H9 (cell line): ENCODE data around the gene EIF4H. TPM values are rescaled to one million over a fixed set of nuclear protein-coding genes. Genes with fewer than 3 reads are reported as not detected.

Source experiments
- DNase-seq: peaks from one replicate; pipeline ENCODE4 v3.0.0-alpha.2; 2017
- H2AFZ ChIP-seq: one replicate; pipeline ENCODE4 v1.6.1; 2013; ENCODE audit warnings: mild to moderate bottlenecking, low read length, control low read depth, moderate library complexity
- H2AK5ac ChIP-seq: 2 replicates; pipeline ENCODE4 v1.6.1; 2013; ENCODE audit warnings: low read length, control low read depth, mixed read lengths; ENCODE audit not compliant: insufficient read length
- H2BK120ac ChIP-seq: one replicate; pipeline ENCODE4 v1.6.1; 2013; ENCODE audit warnings: low read depth, mild to moderate bottlenecking, low read length, control low read depth, inconsistent platforms; ENCODE audit not compliant: poor library complexity, severe bottlenecking
- H2BK12ac ChIP-seq: 2 replicates; pipeline ENCODE4 v1.6.1; 2013; ENCODE audit warnings: low read length, control low read depth, mixed read lengths, low read depth; ENCODE audit not compliant: insufficient read length
- H2BK15ac ChIP-seq: 2 replicates; pipeline ENCODE4 v1.6.1; 2013; ENCODE audit warnings: low read depth, low read length, control low read depth
- H2BK20ac ChIP-seq: one replicate; pipeline ENCODE4 v1.6.1; 2013; ENCODE audit warnings: low read depth, mild to moderate bottlenecking, low read length, control low read depth, inconsistent platforms; ENCODE audit not compliant: poor library complexity, severe bottlenecking
- H2BK5ac ChIP-seq: 2 replicates; pipeline ENCODE4 v1.6.1; 2013; ENCODE audit warnings: low read length, control low read depth, mixed read lengths; ENCODE audit not compliant: insufficient read length
- H3K14ac ChIP-seq: 2 replicates; pipeline ENCODE4 v1.6.1; 2013; ENCODE audit warnings: low read length, control low read depth; ENCODE audit not compliant: insufficient read depth
- H3K18ac ChIP-seq: 2 replicates; pipeline ENCODE4 v1.6.1; 2013; ENCODE audit warnings: low read depth, mild to moderate bottlenecking, mixed read lengths, low read length, control low read depth; ENCODE audit not compliant: insufficient read length
- H3K23ac ChIP-seq: 2 replicates; pipeline ENCODE4 v1.6.1; 2013; ENCODE audit warnings: low read length, control low read depth, mixed read lengths, low read depth; ENCODE audit not compliant: insufficient read length
- H3K23me2 ChIP-seq: 2 replicates; pipeline ENCODE4 v1.6.1; 2013; ENCODE audit warnings: low read depth, mild to moderate bottlenecking, mixed read lengths, low read length, control low read depth; ENCODE audit not compliant: insufficient read length, poor library complexity, severe bottlenecking
- H3K27ac ChIP-seq: 2 replicates; pipeline ENCODE4 v1.5.1; 2013; ENCODE audit warnings: low read length, control low read depth, mixed read lengths, low read depth; ENCODE audit not compliant: insufficient read length
- H3K27me3 ChIP-seq: 2 replicates; pipeline ENCODE4 v1.6.1; 2013; ENCODE audit warnings: low read length, control low read depth, inconsistent platforms; ENCODE audit not compliant: insufficient read depth
- H3K4ac ChIP-seq: 2 replicates; pipeline ENCODE4 v1.6.1; 2013; ENCODE audit warnings: low read depth, mild to moderate bottlenecking, control low read depth, inconsistent platforms, low read length, moderate library complexity
- H3K4me1 ChIP-seq: 2 replicates; pipeline ENCODE4 v1.6.1; 2013; ENCODE audit warnings: low read length, control low read depth, inconsistent platforms; ENCODE audit not compliant: insufficient read depth
- H3K4me2 ChIP-seq: 2 replicates; pipeline ENCODE4 v1.6.1; 2013; ENCODE audit warnings: low read length, control low read depth, mixed read lengths; ENCODE audit not compliant: insufficient read length, insufficient read depth
- H3K56ac ChIP-seq: 2 replicates; pipeline ENCODE4 v1.6.1; 2013; ENCODE audit warnings: low read depth, mild to moderate bottlenecking, mixed read lengths, low read length, control low read depth; ENCODE audit not compliant: insufficient read length
- H3K79me1 ChIP-seq: 2 replicates; pipeline ENCODE4 v1.6.1; 2013; ENCODE audit warnings: low read depth, mild to moderate bottlenecking, moderate library complexity, low read length, control low read depth, inconsistent platforms; ENCODE audit not compliant: insufficient read depth, poor library complexity, severe bottlenecking
- H3K79me2 ChIP-seq: 2 replicates; pipeline ENCODE4 v1.6.1; 2013; ENCODE audit warnings: low read length, control low read depth, inconsistent platforms; ENCODE audit not compliant: insufficient read depth
- H3K9ac ChIP-seq: 2 replicates; pipeline ENCODE4 v1.6.1; 2013; ENCODE audit warnings: low read length, control low read depth, mixed read lengths; ENCODE audit not compliant: insufficient read length; ENCODE audit errors: extremely low read depth
- H3K9me3 ChIP-seq: one replicate; pipeline ENCODE4 v1.6.1; 2013; ENCODE audit warnings: low read depth, low read length, inconsistent platforms; ENCODE audit not compliant: control insufficient read depth
- H3T11ph ChIP-seq: one replicate; pipeline ENCODE4 v1.6.1; 2013; ENCODE audit warnings: mild to moderate bottlenecking, low read length, control low read depth, inconsistent platforms
- H4K20me1 ChIP-seq: one replicate; pipeline ENCODE4 v1.6.1; 2013; ENCODE audit not compliant: control insufficient read depth, insufficient read length, insufficient read depth
- H4K5ac ChIP-seq: 2 replicates; pipeline ENCODE4 v1.6.1; 2013; ENCODE audit warnings: low read depth, mild to moderate bottlenecking, mixed read lengths, low read length, control low read depth; ENCODE audit not compliant: insufficient read length
- H4K8ac ChIP-seq: replicated peaks from 2 replicates; pipeline ENCODE4 v1.6.1; 2013; ENCODE audit warnings: low read length, control low read depth, mixed read lengths, low read depth; ENCODE audit not compliant: insufficient read length
- H4K91ac ChIP-seq: 2 replicates; pipeline ENCODE4 v1.6.1; 2013; ENCODE audit warnings: low read depth, mild to moderate bottlenecking, moderate library complexity, mixed read lengths, low read length, control low read depth; ENCODE audit not compliant: insufficient read length
- H3K27ac Mint-ChIP-seq, 3 experiments: 2 replicates in 2 of 3; 3 replicates in 1 of 3; pipeline ENCODE4 v1.8.0; 2020 to 2021; ENCODE audit warnings: mixed read lengths in 3 of 3, mild to moderate bottlenecking in 1 of 3, moderate library complexity in 1 of 3
- H3K27me3 Mint-ChIP-seq: 2 replicates; pipeline ENCODE4 v1.8.0; 2021; ENCODE audit warnings: low read depth, mild to moderate bottlenecking, moderate library complexity, mixed read lengths
- H3K36me3 Mint-ChIP-seq, 3 experiments: 2 replicates in 2 of 3; 3 replicates in 1 of 3; pipeline ENCODE4 v1.8.0; 2020 to 2021; ENCODE audit warnings: low read depth in 3 of 3, mixed read lengths in 3 of 3; ENCODE audit not compliant: insufficient read depth in 1 of 3
- H3K4me1 Mint-ChIP-seq, 2 experiments: 2 replicates each; pipeline ENCODE4 v1.8.0; 2020; ENCODE audit warnings: mixed read lengths in 2 of 2
- H3K4me3 Mint-ChIP-seq, 2 experiments: 2 replicates in 1 of 2; 3 replicates in 1 of 2; pipeline ENCODE4 v1.8.0; 2020 to 2021; ENCODE audit warnings: mild to moderate bottlenecking in 2 of 2, mixed read lengths in 2 of 2, moderate library complexity in 1 of 2
- H3K9me3 Mint-ChIP-seq, 2 experiments: 2 replicates in 1 of 2; 3 replicates in 1 of 2; pipeline ENCODE4 v1.8.0; 2020; ENCODE audit warnings: mild to moderate bottlenecking in 2 of 2, mixed read lengths in 2 of 2, moderate library complexity in 1 of 2
- CTCF ChIP-seq: fragments of 200-600 bp; sonication (generic); conservative IDR thresholded peaks from 3 replicates; pipeline ENCODE4 v1.8.0; 2021; ENCODE audit warnings: antibody characterized with exemption, mild to moderate bottlenecking
- WGBS: extraction: QIAGEN DNeasy Blood & Tissue Kit; methylation state at CpG from one replicate; pipeline ENCODE4 v1.1.7; 2013; ENCODE audit warnings: missing lambda C conversion rate, low lambda C conversion rate, mixed read lengths; ENCODE audit not compliant: insufficient read length; ENCODE audit errors: extremely low coverage; 5-methylcytosine and 5-hydroxymethylcytosine counted together
- total RNA-seq: library from RNA; stranded (reverse); gene quantifications from 2 replicates; pipeline ENCODE4 v1.2.1, GENCODE V29; 2021

The EIF4H gene
- total RNA-seq, 1 experiment from 2014 or later, result 363 TPM

GRCh38 chr7:74218343-74218698 lies 44.2 kb downstream of the EIF4H start:
- Mint-ChIP-seq H3K4me3 (no peak overlapping the region), H3K27me3 (peaks cover 5% of the 10 kb centered on the region), H3K9me3 (no peaks in the 10 kb centered on the region), H3K27ac (no peak overlapping the region), H3K36me3 (no peaks in the 10 kb centered on the region; a peak in 1 of 7 replicates), H3K4me1 (peaks cover under 1 to 13% of the 10 kb centered on the region in 2 experiments; a peak in 1 of 4 replicates)
- Histone ChIP-seq H3K27ac (no peak overlapping the region), H3K27me3 (no peaks in the 10 kb centered on the region), H3K18ac (no peak overlapping the region), H3T11ph (no peak overlapping the region), H3K56ac (no peak overlapping the region), H3K4me2 (no peak overlapping the region), H3K23me2 (no peaks in the 10 kb centered on the region), H3K9ac (no peak overlapping the region), H4K8ac (no peak overlapping the region), H3K4ac (no peak overlapping the region), H4K5ac (no peak overlapping the region), H3K9me3 (no peaks in the 10 kb centered on the region), H2BK5ac (no peak overlapping the region), H3K23ac (no peak overlapping the region), H2BK120ac (no peak overlapping the region), H4K91ac (no peak overlapping the region), H3K79me2 (no peaks in the 10 kb centered on the region), H2AFZ (no peak overlapping the region), H4K20me1 (peaks cover 3% of the 10 kb centered on the region), H3K4me1 (no peaks in the 10 kb centered on the region), H2BK15ac (no peak overlapping the region), H2BK20ac (no peak overlapping the region), H3K14ac (no peak overlapping the region), H3K79me1 (no peaks in the 10 kb centered on the region), H2AK5ac (no peak overlapping the region), H2BK12ac (no peak overlapping the region)
- DNase-seq, result no peak
- WGBS, result no CpG with 5 or more reads among the region's 2 CpGs
- no peak for TF ChIP-seq CTCF
